ENCODE data around the gene BEGAIN.

Gene BEGAIN

GRCh38 chr14:100601064-100601463, 13.8 kb upstream of the BEGAIN start:
- no peak for DNase-seq (ENCODE audit: low read depth, low spot score)

DNA sequence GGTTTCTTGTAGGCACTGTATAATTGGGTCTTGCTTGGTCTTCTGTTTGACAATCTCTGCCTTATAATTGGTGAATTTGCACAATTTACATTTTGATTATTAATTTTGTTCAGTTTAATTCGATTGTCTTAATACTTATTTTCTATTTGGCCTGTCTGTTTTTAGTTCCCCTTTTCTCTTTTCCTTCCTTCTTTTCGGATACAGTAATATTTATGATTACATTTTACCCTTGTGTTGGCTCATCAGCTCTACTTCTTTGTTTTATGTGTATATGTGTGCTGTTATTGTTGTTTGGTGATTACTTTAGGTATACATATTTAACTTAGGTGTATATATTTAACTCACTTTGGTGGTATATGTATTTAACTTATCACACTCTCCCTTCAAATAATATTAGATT, 12.8 kb upstream of the BEGAIN start:
- DNase-seq (ENCODE audit: low read depth, low spot score) = no peak

DNA sequence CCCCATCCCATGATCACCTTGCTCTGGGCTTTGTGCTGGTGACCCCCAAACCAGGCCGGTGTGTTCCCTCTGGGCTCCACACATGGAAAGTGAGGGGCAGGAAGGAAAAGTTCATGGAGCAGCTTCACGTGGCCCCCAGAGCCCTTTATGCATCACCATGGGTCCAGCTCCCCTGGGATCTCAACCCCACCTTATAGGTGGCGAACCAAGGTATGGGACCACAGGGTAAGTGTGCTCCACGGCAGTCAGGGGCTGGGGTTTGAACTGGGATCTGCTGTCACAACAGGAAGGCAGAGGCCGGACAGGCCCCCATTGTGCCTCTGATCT, 7.4 kb upstream of the BEGAIN start:
- no peak for DNase-seq (ENCODE audit: low read depth, low spot score)

GRCh38 chr14:100593751-100594624, 6.8 kb upstream of the BEGAIN start:
- no peak for DNase-seq (ENCODE audit: low read depth, low spot score)

GRCh38 chr14:100592972-100593371, 5.8 kb upstream of the BEGAIN start:
- no peak for DNase-seq (ENCODE audit: low read depth, low spot score)

GRCh38 chr14:100592461-100592891, 5.3 kb upstream of the BEGAIN start:
- no peak for DNase-seq (ENCODE audit: low read depth, low spot score)

- no peak for DNase-seq (ENCODE audit: low read depth, low spot score)
Observed at GRCh38 chr14:100591453-100592371, 4.5 kb upstream of the BEGAIN start.

DNA sequence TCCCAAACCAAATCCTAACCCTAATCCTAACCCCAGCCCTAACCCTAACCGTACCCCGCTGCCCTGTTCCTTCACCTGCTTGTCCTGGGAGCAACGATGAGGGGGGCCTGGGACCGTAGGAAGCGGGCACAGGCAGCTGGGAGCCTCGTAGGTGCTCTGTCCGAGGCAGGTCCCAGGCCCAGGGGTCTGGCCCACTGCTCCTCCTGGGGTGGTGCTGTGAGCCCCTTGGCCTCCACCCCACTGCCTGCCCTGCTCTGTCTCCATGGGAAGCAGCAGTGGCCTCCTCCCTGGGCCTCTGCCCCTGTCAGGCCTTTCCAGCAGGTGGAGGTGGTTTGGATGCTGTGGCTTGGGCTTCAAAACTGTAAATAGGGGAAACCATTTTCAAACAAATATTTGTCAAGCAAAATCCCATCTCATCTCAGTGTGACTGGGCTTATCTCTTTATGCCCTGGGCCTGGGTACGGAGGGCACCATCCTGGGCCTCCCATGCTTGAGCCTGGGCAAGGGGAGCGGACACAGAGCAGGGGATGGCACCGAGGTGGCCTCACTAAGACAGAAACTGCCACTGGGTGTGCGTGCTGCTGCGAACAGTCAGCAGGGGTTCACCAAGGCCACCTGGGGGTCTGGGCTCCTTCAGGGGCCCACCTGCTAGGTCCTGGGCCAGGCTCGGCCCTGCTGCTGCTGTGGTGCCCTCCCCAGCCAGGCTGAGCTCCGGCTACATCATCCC, 3.7 kb upstream of the BEGAIN start:
- no peak for DNase-seq (ENCODE audit: low read depth, low spot score)

- DNase-seq (ENCODE audit: low read depth, low spot score) = no peak
Observed at GRCh38 chr14:100589760-100590469, 2.7 kb upstream of the BEGAIN start.

GRCh38 chr14:100589071-100589759, 2.0 kb upstream of the BEGAIN start:
- no peak for DNase-seq (ENCODE audit: low read depth, low spot score)

GRCh38 chr14:100588671-100589070, 1.5 kb upstream of the BEGAIN start:
- no peak for DNase-seq (ENCODE audit: low read depth, low spot score)

GRCh38 chr14:100587763-100588411, 670 bp upstream of the BEGAIN start:
- no peak for DNase-seq (ENCODE audit: low read depth, low spot score)

- no peak for DNase-seq (ENCODE audit: low read depth, low spot score)
Observed at GRCh38 chr14:100586403-100587085, 673 bp downstream of the BEGAIN start.

GRCh38 chr14:100586153-100586402, 1.1 kb downstream of the BEGAIN start:
- no peak for DNase-seq (ENCODE audit: low read depth, low spot score)

GRCh38 chr14:100585448-100586152, 1.6 kb downstream of the BEGAIN start:
- no peak for DNase-seq (ENCODE audit: low read depth, low spot score)

- DNase-seq (ENCODE audit: low read depth, low spot score) = no peak
Observed at GRCh38 chr14:100584056-100585031, 2.9 kb downstream of the BEGAIN start.

GRCh38 chr14:100583245-100583644, 4.0 kb downstream of the BEGAIN start:
- no peak for DNase-seq (ENCODE audit: low read depth, low spot score)

All from ELF-1 (cell line).